ENCODE measurements around the gene NOL9. TPM values are rescaled to one million over a fixed set of nuclear protein-coding genes. Genes with fewer than 3 reads are reported as not detected.

Gene NOL9
- total RNA-seq, 1 donor from 2014 or later, result 10.9 TPM

DNA sequence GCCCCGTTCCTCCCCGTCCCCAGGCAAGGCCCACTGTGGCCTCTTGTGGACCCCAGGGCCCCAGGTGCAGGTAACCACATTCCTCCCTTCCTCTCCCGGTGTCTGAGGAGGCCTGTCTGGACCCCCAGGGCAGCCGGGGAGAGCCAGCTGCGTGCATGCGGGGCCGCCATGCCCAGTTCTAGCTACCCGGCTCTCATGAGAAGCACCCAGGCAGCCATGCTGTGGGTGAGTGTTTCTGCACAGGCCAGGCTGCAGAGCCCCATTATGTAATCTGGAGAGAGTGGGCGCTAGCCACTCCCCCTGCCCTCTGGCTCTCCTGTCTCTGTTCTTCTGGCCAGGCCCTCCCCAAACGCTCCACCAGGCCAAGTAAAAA, 44.4 kb downstream of the NOL9 start:
- intact Hi-C loops (cut with DNase I), result no loop called here
- DNase-seq (no peak), ATAC-seq (ENCODE audit: poor library complexity) (peak; percentile 55)

GRCh38 chr1:6509220-6509918, 44.9 kb downstream of the NOL9 start:
- DNase-seq, result no peak
- intact Hi-C loops (cut with DNase I), result no loop called here
- peak; percentile 24 for ATAC-seq (ENCODE audit: poor library complexity)

DNA sequence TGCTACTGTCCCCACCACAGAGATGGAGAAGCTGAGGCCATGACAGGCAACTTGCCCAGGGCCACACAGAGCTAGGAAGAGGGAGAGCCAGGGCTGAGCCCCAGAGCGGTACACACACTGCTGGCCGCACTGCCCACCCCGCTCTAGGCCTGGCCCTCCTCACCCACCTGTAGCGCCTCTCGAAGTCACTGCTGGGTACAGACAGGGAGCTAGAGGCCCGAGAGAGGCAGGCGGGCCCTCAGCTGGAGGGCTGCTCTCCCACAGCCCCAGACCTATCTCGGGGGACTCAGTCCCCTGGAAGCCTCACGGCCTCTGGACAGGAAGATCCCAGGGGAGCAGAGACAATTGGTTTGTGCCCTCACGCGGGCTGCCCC, 45.5 kb downstream of the NOL9 start:
- no peak for ATAC-seq (ENCODE audit: poor library complexity)
- intact Hi-C loops (cut with DNase I), result no loop called here
- DNase-seq, result no peak

- ATAC-seq (ENCODE audit: poor library complexity), result no peak
- intact Hi-C loops (cut with DNase I), result no loop called here
- DNase-seq, result no peak
Measured at GRCh38 chr1:6508154-6508815, 46.0 kb downstream of the NOL9 start.

- DNase-seq (no peak), ATAC-seq (ENCODE audit: poor library complexity) (peak; percentile 6)
- intact Hi-C loops (cut with DNase I), result no loop called here
Measured at GRCh38 chr1:6507461-6507911, 46.8 kb downstream of the NOL9 start.

DNA sequence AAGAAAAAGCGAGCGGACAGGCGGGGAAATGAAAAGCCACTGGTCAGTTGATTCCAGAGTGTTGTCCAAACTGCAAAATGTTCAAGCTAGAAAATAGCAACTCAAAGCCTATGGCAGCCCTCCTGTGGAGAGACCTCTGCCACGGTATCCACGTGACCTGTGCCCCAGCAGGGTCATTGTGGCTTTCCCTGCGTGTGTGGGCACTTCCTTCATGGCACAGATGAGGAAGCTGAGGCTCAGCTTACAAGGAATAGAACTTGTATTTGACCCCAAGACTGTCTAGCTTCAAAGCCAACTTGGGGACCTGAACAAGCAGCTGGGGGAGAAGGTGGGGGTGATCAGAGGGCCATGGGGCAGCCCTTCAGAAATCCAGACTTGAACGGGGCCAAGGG, 47.3 kb downstream of the NOL9 start:
- DNase-seq (no peak), ATAC-seq (ENCODE audit: poor library complexity) (no peak)
- intact Hi-C loops (cut with DNase I), result no loop called here

DNA sequence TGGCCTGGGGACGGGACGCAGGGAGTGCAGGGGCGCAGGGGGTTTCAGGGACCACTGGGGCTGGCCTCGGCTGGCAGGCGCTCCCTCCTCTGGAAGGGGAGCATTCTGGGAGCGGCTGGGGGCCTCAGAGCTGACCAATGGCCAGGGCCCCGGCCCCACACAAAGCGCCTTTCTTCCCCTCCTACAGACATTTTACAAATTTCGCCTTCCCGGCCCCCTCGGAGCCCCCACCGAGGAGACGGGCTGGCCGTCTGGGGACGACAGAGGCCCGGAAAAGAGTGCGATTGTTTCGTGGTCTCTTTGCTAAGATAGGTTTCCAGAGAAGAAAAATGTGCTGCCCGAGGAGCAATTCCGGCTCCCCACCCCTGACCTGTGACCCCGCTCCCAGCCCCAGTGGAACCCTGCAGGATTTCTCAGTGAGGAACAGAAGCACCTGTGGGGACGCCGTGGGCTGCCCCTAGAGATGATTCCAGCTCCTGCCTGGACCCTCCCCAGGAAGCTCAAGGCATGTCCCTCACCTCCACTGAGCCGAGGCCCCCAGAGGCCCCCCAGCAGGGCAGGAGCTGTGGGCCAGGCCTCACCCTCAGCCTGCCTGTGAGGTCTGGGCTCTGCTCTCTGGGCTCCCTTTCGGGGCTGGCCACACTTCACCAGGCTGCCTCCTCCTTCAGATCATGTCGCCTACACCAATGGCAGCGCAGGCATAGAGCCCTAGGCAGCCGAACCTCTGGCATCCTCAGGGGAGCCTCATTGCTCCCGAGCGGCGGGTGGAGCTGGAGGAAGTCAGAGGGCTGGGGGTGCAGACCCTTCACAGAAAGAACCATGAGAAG, 47.9 kb downstream of the NOL9 start:
- no peak for ATAC-seq (ENCODE audit: poor library complexity)
- intact Hi-C loops (cut with DNase I), result no loop called here
- no peak for DNase-seq

DNA sequence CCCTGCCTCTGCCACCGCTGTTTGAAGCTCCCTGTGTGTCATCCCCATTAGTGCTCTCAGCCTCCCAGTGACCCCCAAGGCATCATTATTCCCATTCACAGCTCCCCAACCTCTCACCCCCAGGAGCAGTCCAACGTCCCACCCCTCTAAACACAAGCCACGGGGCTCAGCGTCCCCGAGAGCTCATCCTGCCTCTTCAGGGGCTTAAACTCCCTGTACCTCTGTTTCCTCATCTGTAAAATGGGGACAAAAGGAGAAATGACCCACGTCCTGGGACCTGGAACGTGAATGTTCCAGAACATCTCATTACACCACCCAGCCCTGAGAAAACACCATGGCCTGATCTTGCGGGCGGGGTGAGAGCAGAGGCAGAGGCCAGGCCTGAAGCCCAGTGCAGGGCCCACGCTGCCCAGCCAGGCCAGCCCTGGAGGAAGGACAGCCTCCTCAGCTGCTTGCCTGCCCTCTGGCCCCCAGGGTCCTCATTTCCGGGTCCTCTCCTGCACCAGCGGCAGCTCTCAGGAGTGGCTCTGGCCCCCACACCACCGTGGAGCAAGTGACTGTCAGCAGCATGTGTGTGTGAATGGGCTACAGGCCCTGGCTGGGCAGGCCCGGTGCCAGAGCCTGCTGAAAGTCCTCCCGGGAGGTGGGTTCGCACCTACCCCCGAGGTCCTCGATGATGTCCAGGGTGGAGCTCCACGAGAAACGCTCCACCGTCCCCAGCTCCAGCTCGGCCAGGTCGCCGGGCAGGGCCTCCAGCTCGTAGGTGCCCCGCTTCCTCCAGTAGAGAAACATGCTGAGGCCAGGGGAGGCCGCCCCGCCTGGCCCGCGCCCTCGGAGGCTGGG, 48.7 kb downstream of the NOL9 start:
- ATAC-seq (ENCODE audit: poor library complexity), result no peak
- intact Hi-C loops (cut with DNase I), result no loop called here
- no peak for DNase-seq

DNA sequence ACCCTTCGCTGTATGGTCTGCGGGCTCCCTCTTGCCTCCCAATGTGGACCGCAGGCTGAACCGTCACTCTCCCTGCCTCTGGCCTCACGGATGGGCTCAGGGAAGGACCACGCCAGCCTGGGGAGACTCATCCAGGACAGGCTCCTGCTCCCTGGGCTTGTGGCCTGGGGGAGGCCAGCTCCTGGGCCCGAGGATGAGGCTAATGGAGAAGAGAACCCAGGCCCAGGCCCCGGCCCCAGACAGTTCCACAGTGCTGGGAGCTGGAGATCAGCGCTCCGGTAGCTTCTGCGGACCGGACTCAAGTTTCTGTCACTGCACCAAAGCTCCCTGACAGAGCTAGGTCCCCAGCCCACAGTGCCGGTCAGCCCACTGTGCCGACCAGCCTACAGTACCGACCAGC, 49.4 kb downstream of the NOL9 start:
- no peak for DNase-seq
- no peak for ATAC-seq (ENCODE audit: poor library complexity)
- intact Hi-C loops (cut with DNase I), result no loop called here

DNA sequence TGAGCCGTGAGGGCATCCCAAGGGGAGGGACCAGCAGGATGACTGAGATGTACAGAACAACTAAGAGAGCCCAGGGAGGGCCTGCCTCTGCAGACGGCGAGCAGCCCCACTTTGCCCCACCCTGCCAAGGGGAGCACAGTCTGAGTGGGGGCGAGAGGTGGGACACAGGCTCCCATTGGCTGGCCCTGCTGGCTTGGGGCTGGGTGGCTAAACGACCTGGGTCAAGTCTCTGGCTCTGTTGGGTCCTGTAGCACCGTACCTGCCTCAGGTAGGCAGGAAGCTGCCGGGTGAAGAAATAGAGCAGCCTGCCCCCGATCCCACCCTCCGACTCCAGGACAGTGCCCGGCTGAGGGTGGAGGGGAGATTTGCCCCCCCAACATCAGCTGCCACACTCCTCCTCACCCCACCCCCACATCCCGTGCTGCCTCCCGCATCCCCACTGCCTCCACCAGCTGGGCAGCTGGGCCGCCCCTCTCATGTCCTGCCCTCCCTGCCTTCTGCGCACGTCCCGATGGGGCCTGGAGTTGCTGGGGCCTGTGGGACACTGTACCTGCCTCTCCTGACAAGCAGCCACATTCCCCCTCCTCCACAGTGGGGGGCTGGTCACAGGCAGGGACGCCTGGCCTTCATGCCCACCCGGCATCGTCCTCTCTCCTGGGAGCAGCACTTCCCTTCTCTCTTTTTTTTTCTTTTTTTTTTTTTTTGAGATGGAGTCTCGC, 50.3 kb downstream of the NOL9 start:
- ATAC-seq (ENCODE audit: poor library complexity) (no peak), DNase-seq (no peak)
- intact Hi-C loops (cut with DNase I), result no loop called here

- peak; percentile 84 for ATAC-seq (ENCODE audit: poor library complexity)
- peak; percentile 93 for DNase-seq
- intact Hi-C loops (cut with DNase I), result no loop called here
Measured at GRCh38 chr1:6502000-6502891, 52.1 kb downstream of the NOL9 start.

GRCh38 chr1:6501279-6501813, 53.0 kb downstream of the NOL9 start:
- intact Hi-C loops (cut with DNase I), result no loop called here
- ATAC-seq (ENCODE audit: poor library complexity) (no peak), DNase-seq (no peak)

DNA sequence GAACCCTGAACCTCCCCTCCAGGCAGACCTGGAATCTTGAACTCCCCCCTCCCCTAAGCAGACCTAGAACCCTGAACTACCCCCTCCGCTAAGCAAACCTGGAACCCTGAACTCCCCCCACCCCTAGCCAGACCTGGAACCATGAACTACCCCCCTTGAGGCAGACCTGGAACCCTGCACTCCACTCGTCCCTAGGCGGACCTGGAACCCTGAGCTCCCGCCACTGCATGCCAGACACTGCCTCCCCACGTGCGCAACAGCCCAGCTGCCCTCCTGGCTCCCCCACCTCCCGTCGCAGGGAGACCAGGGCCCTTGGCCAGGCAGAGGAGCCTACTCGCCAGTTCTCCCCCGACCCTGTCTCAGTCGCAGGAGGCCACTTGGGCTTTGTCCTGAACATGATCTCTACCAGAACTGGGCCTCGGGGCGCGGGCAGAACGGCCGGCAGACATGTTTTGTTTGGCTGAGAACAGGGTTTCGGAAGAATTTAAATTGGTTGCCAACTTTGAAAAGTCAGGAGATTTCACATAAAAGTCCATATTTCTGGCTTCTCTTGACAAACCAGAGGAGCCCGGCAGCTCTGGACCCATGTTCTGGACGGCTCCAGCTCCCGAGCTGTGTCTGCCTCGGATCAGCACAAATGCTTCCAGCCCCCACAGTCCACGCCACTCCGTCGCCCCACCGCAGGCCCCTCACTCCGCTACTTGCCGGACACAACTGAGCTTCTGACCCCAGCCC, 53.6 kb downstream of the NOL9 start:
- no peak for ATAC-seq (ENCODE audit: poor library complexity)

DNA sequence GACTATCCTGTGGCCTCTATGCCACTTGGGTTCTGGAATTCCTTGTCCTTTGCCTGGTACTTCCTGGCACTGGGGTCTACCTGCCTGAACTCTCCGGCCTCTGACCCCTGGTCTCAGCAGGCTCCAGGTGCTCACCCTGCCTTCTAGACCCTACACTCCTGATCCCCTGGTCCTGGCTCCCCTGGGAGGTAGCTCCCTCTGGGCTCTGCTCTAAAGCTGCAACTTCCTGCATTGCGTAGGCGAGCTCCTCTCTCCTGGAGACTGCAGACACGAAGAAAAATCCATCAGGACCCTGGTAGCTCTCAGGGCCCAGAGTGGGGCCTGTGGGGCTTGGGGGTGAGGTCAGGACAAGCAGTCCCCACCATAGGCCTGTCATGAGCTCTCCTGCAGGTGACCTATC, 55.0 kb downstream of the NOL9 start:
- DNase-seq (no peak), ATAC-seq (ENCODE audit: poor library complexity) (no peak)
- intact Hi-C loops (cut with DNase I), result no loop called here

More for the DNA sequence above, 53.6 kb downstream of the NOL9 start:
- DNase-seq, result no peak
- intact Hi-C loops (cut with DNase I), result no loop called here

GRCh38 chr1:6498576-6499111, 55.7 kb downstream of the NOL9 start:
- intact Hi-C loops (cut with DNase I), result no loop called here
- no peak for ATAC-seq (ENCODE audit: poor library complexity)

DNA sequence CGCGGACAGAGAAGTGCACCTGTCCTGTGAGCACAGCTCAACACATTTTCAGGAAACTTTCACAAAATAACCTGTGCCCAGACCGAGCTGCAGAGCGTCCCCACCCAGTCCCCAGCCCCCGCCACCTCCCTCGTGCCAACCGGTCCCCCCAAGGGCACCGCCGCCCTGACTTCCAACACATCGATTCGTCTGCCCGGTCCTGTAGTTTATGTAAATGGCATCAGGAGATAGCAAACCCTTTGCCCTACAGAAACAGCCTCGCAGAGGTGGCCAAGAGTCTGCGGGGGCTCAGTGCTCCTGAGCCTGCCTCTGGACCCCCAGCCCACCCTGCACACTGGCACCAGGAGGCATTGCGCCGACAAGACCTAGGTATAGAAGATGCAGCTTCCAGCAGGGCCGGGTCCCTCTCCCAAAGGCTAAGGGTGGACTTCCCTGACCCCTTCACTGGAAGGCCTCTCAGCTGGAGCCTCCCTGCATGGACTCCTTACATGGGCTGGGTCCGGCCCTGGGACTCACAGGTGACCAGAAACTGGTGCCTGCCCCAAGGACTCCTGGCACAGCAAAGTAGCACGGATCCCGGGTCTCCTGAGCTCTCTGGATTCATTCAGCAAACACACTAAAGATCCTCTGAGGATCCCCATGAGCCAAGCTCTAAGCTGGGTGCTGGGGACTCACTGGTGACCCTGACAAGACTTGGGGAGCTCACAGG, 56.3 kb downstream of the NOL9 start:
- intact Hi-C loops (cut with DNase I), result no loop called here
- ATAC-seq (ENCODE audit: poor library complexity) (no peak), DNase-seq (no peak)

More at GRCh38 chr1:6498576-6499111, 55.7 kb downstream of the NOL9 start:
- no peak for DNase-seq

All from Right ventricle myocardium superior (tissue), 1 donor.